ENCODE data around the gene DDX18.

Gene DDX18

GRCh38 chr2:117859924-117860647 is 45.6 kb downstream of the DDX18 start:
- TF ChIP-seq NFIC (IDR thresholded peaks at IDR 0.05): no peak
- no peak for TF ChIP-seq USF1 (IDR thresholded peaks at IDR 0.05)
- TF ChIP-seq TAF1 (IDR thresholded peaks at IDR 0.05; ENCODE audit: low read depth): no peak

GRCh38 chr2:117862459-117862858 is 48.0 kb downstream of the DDX18 start:
- TF ChIP-seq FOXM1 (IDR thresholded peaks at IDR 0.05; ENCODE audit: borderline replicate concordance, low read depth) (no peak), USF1 (IDR thresholded peaks at IDR 0.05) (no peak), EGR1 (IDR thresholded peaks at IDR 0.05) (no peak), NFIC (IDR thresholded peaks at IDR 0.05) (no peak), TAF1 (IDR thresholded peaks at IDR 0.05; ENCODE audit: low read depth) (no peak), MAX (IDR thresholded peaks at IDR 0.05) (no peak), YY1 (IDR thresholded peaks at IDR 0.05; ENCODE audit: low read depth) (no peak), ZBTB7A (IDR thresholded peaks at IDR 0.05; ENCODE audit: low read depth) (no peak), CREB1 (IDR thresholded peaks at IDR 0.05; ENCODE audit: low read depth) (no peak), TEAD4 (IDR thresholded peaks at IDR 0.05) (no peak)

- TF ChIP-seq MAX (IDR thresholded peaks at IDR 0.05) (no peak), TCF12 (IDR thresholded peaks at IDR 0.05; ENCODE audit: low read depth) (no peak), EGR1 (IDR thresholded peaks at IDR 0.05) (no peak), NFIC (IDR thresholded peaks at IDR 0.05) (no peak), FOXM1 (IDR thresholded peaks at IDR 0.05; ENCODE audit: borderline replicate concordance, low read depth) (no peak), USF1 (IDR thresholded peaks at IDR 0.05) (no peak), CEBPB (IDR thresholded peaks at IDR 0.05) (no peak), EP300 (IDR thresholded peaks at IDR 0.05; ENCODE audit: borderline replicate concordance) (no peak), YY1 (IDR thresholded peaks at IDR 0.05; ENCODE audit: low read depth) (no peak), CREB1 (IDR thresholded peaks at IDR 0.05; ENCODE audit: low read depth) (no peak), TEAD4 (IDR thresholded peaks at IDR 0.05) (no peak), ZBTB7A (IDR thresholded peaks at IDR 0.05; ENCODE audit: low read depth) (no peak)
Measured at GRCh38 chr2:117875786-117876185, 61.3 kb downstream of the DDX18 start.

GRCh38 chr2:117879003-117879402 is 64.5 kb downstream of the DDX18 start:
- no peak for TF ChIP-seq TEAD4 (IDR thresholded peaks at IDR 0.05)
- no peak for TF ChIP-seq TCF12 (IDR thresholded peaks at IDR 0.05; ENCODE audit: low read depth)
- TF ChIP-seq YY1 (IDR thresholded peaks at IDR 0.05; ENCODE audit: low read depth): no peak
- no peak for TF ChIP-seq RAD21 (IDR thresholded peaks at IDR 0.05; ENCODE audit: low read depth)
- TF ChIP-seq ZBTB7A (IDR thresholded peaks at IDR 0.05; ENCODE audit: low read depth): no peak
- TF ChIP-seq CEBPB (IDR thresholded peaks at IDR 0.05): no peak
- TF ChIP-seq FOXM1 (IDR thresholded peaks at IDR 0.05; ENCODE audit: borderline replicate concordance, low read depth): no peak

Data from Ishikawa (cell line).